ENCODE measurements around the gene ECHS1. TPM values are rescaled to one million over a fixed set of nuclear protein-coding genes. Genes with fewer than 3 reads are reported as not detected.

ECHS1 gene
- total and polyA plus RNA-seq, 2 of the 8 experiments (the other 6 are each of a cell fraction or from before 2014, with no cell fraction given): 41.7 to 101 TPM

- Histone ChIP-seq H3K79me2 (ENCODE audit: control insufficient read depth in 1 of 2, insufficient read depth in 2 of 2, low read length in 2 of 2) (no peaks in the 10 kb centered on the region), H3K79me1 (ENCODE audit: low read depth, low read length) (no peaks in the 10 kb centered on the region), H3K4me1 (replicated peaks in 1 of 4; ENCODE audit: control insufficient read depth in 3 of 4, insufficient read depth in 4 of 4, low read length in 3 of 4) (no peaks in the 10 kb centered on the region), H2BK12ac (ENCODE audit: low read depth, low read length) (no peak overlapping the region), H3K4ac (replicated peaks; ENCODE audit: insufficient read length, low read depth, low read length) (no peak overlapping the region), H3K27ac (ENCODE audit: low read depth, low read length) (no peak overlapping the region), H4K91ac (replicated peaks; ENCODE audit: insufficient read length, low read length) (no peak overlapping the region), H3K4me3 (ENCODE audit: extremely low read depth in 1 of 4, insufficient read depth in 2 of 4, low read depth in 3 of 4, low read length in 4 of 4) (no peak overlapping the region), H3K23me2 (ENCODE audit: low read depth, low read length) (peaks cover 4% of the 10 kb centered on the region; the same call in 1 of the 2 replicates), H2BK5ac (ENCODE audit: low read depth, low read length) (no peak overlapping the region), H2BK15ac (ENCODE audit: low read length) (no peak overlapping the region), H3K14ac (ENCODE audit: insufficient read length) (no peak overlapping the region), H3K4me2 (ENCODE audit: insufficient read depth in 1 of 2, low read depth in 2 of 2, low read length in 2 of 2) (no peak overlapping the region), H2BK20ac (ENCODE audit: low read length) (no peak overlapping the region), H3K27me3 (replicated peaks in 1 of 4; ENCODE audit: control insufficient read depth in 3 of 4, extremely low read depth in 1 of 4, insufficient read depth in 3 of 4, low read length in 3 of 4) (peaks cover 0 to 10% (median 2%) of the 10 kb centered on the region in 4 experiments; a peak in 3 of 7 replicates), H3K56ac (replicated peaks; ENCODE audit: insufficient read length, low read depth, low read length) (no peak overlapping the region), H3K23ac (ENCODE audit: insufficient read length) (no peak overlapping the region), H4K5ac (ENCODE audit: insufficient read length, low read depth, low read length) (no peak overlapping the region), H3K36me3 (ENCODE audit: control insufficient read depth in 2 of 4, insufficient read depth in 4 of 4, low read length in 3 of 4) (no peaks in the 10 kb centered on the region), H4K8ac (ENCODE audit: extremely low read depth, insufficient read depth, low read length) (no peak overlapping the region), H3K9ac (replicated peaks in 1 of 4; ENCODE audit: extremely low read depth in 1 of 4, low read depth in 3 of 4, low read length in 3 of 4) (no peak overlapping the region), H4K20me1 (replicated peaks in 1 of 2; ENCODE audit: control insufficient read depth in 1 of 2, insufficient read depth in 2 of 2, low read length in 2 of 2) (peaks cover 0 to 1% of the 10 kb centered on the region in 2 experiments), H2BK120ac (replicated peaks; ENCODE audit: low read depth, low read length) (no peak overlapping the region), H2AFZ (ENCODE audit: low read length) (no peak overlapping the region), H3K18ac (ENCODE audit: extremely low read depth, low read length) (no peak overlapping the region), H2AK5ac (ENCODE audit: low read depth, low read length) (no peak overlapping the region), H3K9me3 (ENCODE audit: insufficient read depth in 2 of 2, low read depth in 1 of 2, low read length in 1 of 2) (no peaks in the 10 kb centered on the region)
- ChIA-PET CTCF (ENCODE audit: partially characterized antibody) (no interaction called here), POLR2A (ENCODE audit: partially characterized antibody) (no interaction called here)
- WGBS, 2 experiments (ENCODE audit: extremely low coverage in 1 of 2, insufficient coverage in 1 of 2, insufficient read length in 1 of 2, insufficient replicate concordance in 2 of 2, low coverage in 1 of 2, low lambda C conversion rate in 2 of 2, missing lambda C conversion rate in 1 of 2): 93% methylated on average over 13 of the region's 13 CpGs; no CpG with 5 or more reads in 1 of the 2 experiments
- DNase-seq (ENCODE audit: low read depth in 1 of 2, low spot score in 2 of 2) (no peak), FAIRE-seq (no peak)
- TF ChIP-seq KDM4A (IDR thresholded peaks at IDR 0.05; ENCODE audit: low read depth, low read length, severe bottlenecking): no peak
- no peak for TF ChIP-seq SUZ12 (IDR thresholded peaks at IDR 0.05; ENCODE audit: low read length)
- no peak for TF ChIP-seq RAD21 (IDR thresholded peaks at IDR 0.05 in 1 of 2, conservative IDR thresholded peaks at IDR 0.05 in 1 of 2; ENCODE audit: low read depth in 2 of 2, low read length in 2 of 2)
- no peak for TF ChIP-seq CBX5 (IDR thresholded peaks at IDR 0.05; ENCODE audit: low read depth, low read length)
- no peak for TF ChIP-seq SIRT6 (IDR thresholded peaks at IDR 0.05; ENCODE audit: low read length)
- no peak for TF ChIP-seq GABPA (IDR thresholded peaks at IDR 0.05; ENCODE audit: borderline replicate concordance, insufficient read depth, low read length)
- no peak for TF ChIP-seq USF2 (IDR thresholded peaks at IDR 0.05; ENCODE audit: low read length)
- TF ChIP-seq EGR1 (IDR thresholded peaks at IDR 0.05; ENCODE audit: borderline replicate concordance, low read depth, low read length): no peak
- no peak for TF ChIP-seq SP4 (IDR thresholded peaks at IDR 0.05; ENCODE audit: low read length)
- no peak for TF ChIP-seq SAP30 (IDR thresholded peaks at IDR 0.05; ENCODE audit: insufficient read depth, insufficient replicate concordance, low read length)
- TF ChIP-seq ZNF274 (IDR thresholded peaks at IDR 0.05; ENCODE audit: borderline replicate concordance, extremely low read depth, low read length): no peak
- TF ChIP-seq CTBP2 (IDR thresholded peaks at IDR 0.05; ENCODE audit: borderline replicate concordance, insufficient read depth, insufficient read length, low read length): no peak
- no peak for TF ChIP-seq CREB1 (IDR thresholded peaks at IDR 0.05)
Measured at GRCh38 chr10:133384071-133384470, 10.9 kb upstream of the ECHS1 start.
